Osteoblast (primary cell): ENCODE measurements around the gene DAP. TPM values are rescaled to one million over a fixed set of nuclear protein-coding genes. Genes with fewer than 3 reads are reported as not detected.

Experiments
- DNase-seq: peaks from one replicate; pipeline ENCODE4 v3.0.0; 2011; ENCODE audit warnings: low spot score, mixed read lengths; ENCODE audit not compliant: insufficient read length; ENCODE audit errors: missing footprints
- H2AFZ ChIP-seq: 2 replicates; pipeline ENCODE4 v1.6.0; 2011; ENCODE audit warnings: mild to moderate bottlenecking, low read length
- H3K27ac ChIP-seq: 2 replicates; pipeline ENCODE4 v1.5.1; 2011; ENCODE audit warnings: mild to moderate bottlenecking, low read depth, low read length, moderate library complexity
- H3K27me3 ChIP-seq: 2 replicates; pipeline ENCODE4 v1.6.0; 2012; ENCODE audit warnings: mild to moderate bottlenecking, control low read depth, inconsistent platforms, low read length, moderate library complexity; ENCODE audit not compliant: insufficient read depth
- H3K36me3 ChIP-seq: 2 replicates; pipeline ENCODE4 v1.5.1; 2011; ENCODE audit warnings: mild to moderate bottlenecking, low read length, control low read depth, moderate library complexity; ENCODE audit not compliant: insufficient read depth
- H3K4me1 ChIP-seq: 2 replicates; pipeline ENCODE4 v1.5.1; 2011; ENCODE audit warnings: mild to moderate bottlenecking, low read length, control low read depth, moderate library complexity; ENCODE audit not compliant: insufficient read depth
- H3K4me2 ChIP-seq: 2 replicates; pipeline ENCODE4 v1.6.0; 2011; ENCODE audit warnings: mild to moderate bottlenecking, low read length; ENCODE audit not compliant: insufficient read depth
- H3K4me3 ChIP-seq: fragments of 200-600 bp; sonication (generic); 3 replicates; pipeline ENCODE4 v1.5.1; 2012; ENCODE audit warnings: mild to moderate bottlenecking, low read length, inconsistent platforms; ENCODE audit not compliant: insufficient read depth
- H3K79me2 ChIP-seq: 2 replicates; pipeline ENCODE4 v1.6.0; 2012; ENCODE audit warnings: mild to moderate bottlenecking, low read length, control low read depth, inconsistent platforms; ENCODE audit not compliant: insufficient read depth
- H3K9me3 ChIP-seq: 2 replicates; pipeline ENCODE4 v1.5.1; 2011; ENCODE audit warnings: low read depth, low read length, control low read depth
- H4K20me1 ChIP-seq: 2 replicates; pipeline ENCODE4 v1.6.0; 2012; ENCODE audit warnings: mild to moderate bottlenecking, low read length, control low read depth; ENCODE audit not compliant: insufficient read depth
- CTCF ChIP-seq: IDR thresholded peaks from 2 replicates; pipeline ENCODE4 v1.5.1; 2011; ENCODE audit warnings: mild to moderate bottlenecking, low read depth, low read length, moderate library complexity; ENCODE audit errors: extremely low read depth
- total RNA-seq: library from RNA; depleted of rRNA; stranded (reverse); fragments of >200 nt; gene quantifications from 2 replicates; pipeline ENCODE4 v1.2.3, GENCODE V29; 2012

DAP gene
- total RNA-seq, 1 donor = 31.1 TPM

- Histone ChIP-seq H3K79me2 (no peaks in the 10 kb centered on the region), H4K20me1 (no peaks in the 10 kb centered on the region), H3K9me3 (no peaks in the 10 kb centered on the region), H3K27ac (no peak overlapping the region), H3K4me2 (no peak overlapping the region), H3K4me1 (no peaks in the 10 kb centered on the region), H3K36me3 (no peaks in the 10 kb centered on the region), H2AFZ (no peak overlapping the region), H3K27me3 (no peaks in the 10 kb centered on the region), H3K4me3 (no peak overlapping the region)
- no peak for DNase-seq
- no peak for TF ChIP-seq CTCF
Observed at GRCh38 chr5:10671041-10672008, 89.7 kb downstream of the DAP start.

- DNase-seq = no peak
- no peak for TF ChIP-seq CTCF
- H4K20me1 ChIP-seq = no peaks in the 10 kb centered on the region
Observed at GRCh38 chr5:10669983-10670382, 91.1 kb downstream of the DAP start.

DNA sequence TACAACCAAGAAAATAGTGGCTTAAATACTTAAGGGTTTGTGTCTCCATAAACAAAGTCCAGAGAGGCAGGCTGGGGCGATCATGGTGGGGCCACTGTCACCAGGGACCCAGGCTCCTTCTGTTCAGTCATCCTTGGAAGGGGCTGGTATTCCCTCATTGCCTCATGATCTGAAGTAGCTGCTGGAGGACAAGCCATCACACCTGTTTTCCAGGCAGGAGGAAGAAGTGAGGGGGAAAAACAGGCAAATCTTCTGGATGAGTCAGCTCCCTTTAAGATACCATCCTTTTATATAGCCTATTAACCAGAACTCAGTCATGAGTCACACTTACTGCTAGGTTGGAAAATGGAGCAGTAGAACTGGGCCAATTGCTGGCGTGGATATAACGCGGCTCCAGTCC is 92.3 kb downstream of the DAP start:
- no peak for TF ChIP-seq CTCF
- no peak for DNase-seq
- no peak overlapping the region for H3K27ac ChIP-seq

More at GRCh38 chr5:10669983-10670382, 91.1 kb downstream of the DAP start:
- no peak overlapping the region for H3K4me3 ChIP-seq
- H3K79me2 ChIP-seq = no peaks in the 10 kb centered on the region
- no peak overlapping the region for H3K4me2 ChIP-seq
- H2AFZ ChIP-seq = no peak overlapping the region
- no peaks in the 10 kb centered on the region for H3K36me3 ChIP-seq
- no peaks in the 10 kb centered on the region for H3K27me3 ChIP-seq
- H3K27ac ChIP-seq = no peak overlapping the region
- no peaks in the 10 kb centered on the region for H3K9me3 ChIP-seq
- H3K4me1 ChIP-seq = no peaks in the 10 kb centered on the region

DNA sequence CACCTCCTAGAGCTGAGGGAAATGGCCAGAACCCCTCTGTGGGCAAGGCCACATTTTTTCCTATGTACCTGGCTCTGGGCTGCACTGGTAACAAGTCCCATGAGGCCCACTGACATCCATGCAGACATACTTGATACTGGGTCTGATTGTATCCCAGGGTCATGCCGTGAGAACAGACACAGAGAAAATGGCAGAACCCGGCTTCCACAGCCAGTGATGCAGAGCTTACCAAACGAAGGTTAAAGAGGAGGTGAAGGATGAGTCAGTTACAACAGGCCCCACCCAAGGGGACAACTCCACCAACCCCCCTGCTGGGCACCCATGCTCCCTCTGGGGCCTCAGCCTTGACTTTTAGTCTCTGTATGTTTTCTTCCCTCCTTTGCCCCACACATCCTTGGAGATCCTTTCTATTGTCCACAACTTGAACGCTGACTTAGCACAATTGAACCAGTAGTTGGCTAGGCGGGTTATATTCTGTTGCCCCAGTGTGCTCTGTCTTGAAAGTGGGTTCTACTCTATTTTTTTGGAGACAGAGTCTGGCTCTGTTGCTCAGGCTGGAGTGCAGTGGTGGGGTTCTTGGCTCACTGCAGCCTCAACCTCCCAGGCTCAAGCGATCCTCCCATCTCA is 93.5 kb downstream of the DAP start:
- H3K79me2 ChIP-seq = no peaks in the 10 kb centered on the region
- no peaks in the 10 kb centered on the region for H3K27me3 ChIP-seq
- no peak overlapping the region for H3K4me3 ChIP-seq
- H3K36me3 ChIP-seq = no peaks in the 10 kb centered on the region
- no peak for TF ChIP-seq CTCF
- no peak overlapping the region for H2AFZ ChIP-seq
- H4K20me1 ChIP-seq = no peaks in the 10 kb centered on the region
- no peaks in the 10 kb centered on the region for H3K4me1 ChIP-seq
- no peaks in the 10 kb centered on the region for H3K9me3 ChIP-seq
- no peak overlapping the region for H3K27ac ChIP-seq
- no peak for DNase-seq
- H3K4me2 ChIP-seq = no peak overlapping the region

More for the DNA sequence above, 92.3 kb downstream of the DAP start:
- Histone ChIP-seq H3K79me2 (no peaks in the 10 kb centered on the region), H3K9me3 (no peaks in the 10 kb centered on the region), H2AFZ (no peak overlapping the region), H3K27me3 (no peaks in the 10 kb centered on the region), H3K4me3 (no peak overlapping the region), H3K36me3 (no peaks in the 10 kb centered on the region), H4K20me1 (no peaks in the 10 kb centered on the region), H3K4me1 (no peaks in the 10 kb centered on the region), H3K4me2 (no peak overlapping the region)
